Esophagus muscularis mucosa (tissue), 4 donors: ENCODE results near the gene RNU6-1. TPM values are rescaled to one million over a fixed set of nuclear protein-coding genes. Genes with fewer than 3 reads are reported as not detected.
A peak's percentile ranks its signal among the peaks of the same experiment; 100 is the strongest.

ENCODE experiments used
- DNase-seq: peaks from one replicate; pipeline ENCODE4 v3.0.0-alpha.2; 2017; ENCODE audit errors: extremely low spot score
- H3K27ac ChIP-seq, 4 donors: fragments of 200-600 bp; sonication (generic); replicated peaks in 1 of 4; 1 replicate in 3 of 4; 2 replicates in 1 of 4; pipeline ENCODE4 v1.5.1; 2016 to 2019; ENCODE audit warnings: mild to moderate bottlenecking in 1 of 4
- H3K27me3 ChIP-seq, 4 donors: fragments of 200-600 bp; sonication (generic); one replicate each; pipeline versions ENCODE4 v1.5.1 to v1.6.0; 2016 to 2019
- H3K36me3 ChIP-seq, 4 donors: fragments of 200-600 bp; sonication (generic); one replicate each; pipeline ENCODE4 v1.5.1; 2016 to 2019
- H3K4me1 ChIP-seq, 4 donors: fragments of 200-600 bp; sonication (generic); one replicate each; pipeline ENCODE4 v1.5.1; 2016 to 2019
- H3K4me3 ChIP-seq, 4 donors: fragments of 200-600 bp; sonication (generic); 1 replicate in 2 of 4; 2 replicates in 2 of 4; pipeline ENCODE4 v1.5.1; 2016 to 2019; ENCODE audit warnings: mild to moderate bottlenecking in 4 of 4, moderate library complexity in 1 of 4
- H3K9me3 ChIP-seq, 4 donors: fragments of 200-600 bp; sonication (generic); 1 replicate in 3 of 4; 2 replicates in 1 of 4; pipeline ENCODE4 v1.5.1; 2016 to 2019
- CTCF ChIP-seq, 3 experiments: fragments of 200-600 bp in 2 of 3; fragments of 450-650 bp in 1 of 3; sonication (generic) in 2 of 3; IDR thresholded peaks; one replicate each; pipeline ENCODE4 v1.5.1; 2017 to 2019; ENCODE audit warnings: antibody characterized with exemption in 3 of 3, mild to moderate bottlenecking in 2 of 3, moderate library complexity in 1 of 3
- EP300 ChIP-seq: sonication (generic); formaldehyde crosslinking; IDR thresholded peaks from one replicate; pipeline ENCODE4 v1.6.1; 2017; ENCODE audit warnings: antibody characterized with exemption
- POLR2A ChIP-seq: fragments of 450-650 bp; IDR thresholded peaks from one replicate; pipeline ENCODE4 v1.6.1; 2017; ENCODE audit warnings: antibody characterized with exemption, moderate library complexity, mild to moderate bottlenecking, low read depth
- POLR2AphosphoS5 ChIP-seq, 2 donors: sonication (generic); formaldehyde crosslinking; IDR thresholded peaks; one replicate each; pipeline ENCODE4 v1.6.1; 2017; ENCODE audit warnings: antibody characterized with exemption in 2 of 2
- WGBS: methylation state at CpG from one replicate; pipeline ENCODE4 v1.1.5; 2018; 5-methylcytosine and 5-hydroxymethylcytosine counted together
- intact Hi-C: fragments of 100-400 bp; cut with DNase I; formaldehyde crosslinking; loops from one replicate; pipeline ENCODE4 v1.15.1; 2023
- total RNA-seq, 4 donors: library from RNA; depleted of rRNA; stranded (reverse); fragments of >200 nt; gene quantifications; one replicate each; pipeline versions ENCODE4 v1.1.0 to v1.2.1, GENCODE V29; 2016

The RNU6-1 gene
- total RNA-seq, 4 donors from 2014 or later = not detected

GRCh38 chr15:67880651-67881182, 40.9 kb upstream of the RNU6-1 start:
- no peak overlapping the region for H3K4me3 ChIP-seq
- H3K36me3 ChIP-seq = no peaks in the 10 kb centered on the region
- H3K27ac ChIP-seq = no peak overlapping the region
- 78% methylated on average over 3 of the region's 3 CpGs for WGBS
- TF ChIP-seq POLR2AphosphoS5 (IDR thresholded peaks at IDR 0.05) (peak in 1 of 2 donors; percentile 12), POLR2A (no peak)
- peak; percentile 87 for DNase-seq
- H3K4me1 ChIP-seq = peaks cover 14 to 44% (median 35%) of the 10 kb centered on the region in 4 donors
- H3K27me3 ChIP-seq = no peaks in the 10 kb centered on the region
- intact Hi-C loops = no loop called here
- H3K9me3 ChIP-seq = no peaks in the 10 kb centered on the region

- Histone ChIP-seq H3K4me3 (no peak overlapping the region), H3K9me3 (no peaks in the 10 kb centered on the region), H3K4me1 (peaks cover 8 to 33% (median 25%) of the 10 kb centered on the region in 4 donors), H3K27me3 (no peaks in the 10 kb centered on the region), H3K27ac (no peak overlapping the region), H3K36me3 (no peaks in the 10 kb centered on the region)
- TF ChIP-seq POLR2AphosphoS5 (IDR thresholded peaks at IDR 0.05) (no peak), CTCF (IDR thresholded peaks at IDR 0.05) (no peak), EP300 (no peak), POLR2A (no peak)
- WGBS = 94% methylated on average over 11 of the region's 11 CpGs
- peak; percentile 47 for DNase-seq
- intact Hi-C loops = no loop called here
Measured at GRCh38 chr15:67879440-67880129, 39.7 kb upstream of the RNU6-1 start.

- Histone ChIP-seq H3K4me1 (peaks cover under 1 to 24% (median 17%) of the 10 kb centered on the region in 4 donors), H3K27ac (no peak overlapping the region), H3K36me3 (no peaks in the 10 kb centered on the region), H3K27me3 (no peaks in the 10 kb centered on the region), H3K9me3 (peaks cover 0 to 1% (median 0%) of the 10 kb centered on the region in 4 donors), H3K4me3 (no peak overlapping the region)
- TF ChIP-seq POLR2A (no peak), EP300 (no peak), CTCF (IDR thresholded peaks at IDR 0.05) (no peak)
- DNase-seq = peak; percentile 37
- intact Hi-C loops = no loop called here
- 90% methylated on average over 2 of the region's 2 CpGs for WGBS
Measured at GRCh38 chr15:67878712-67879206, 38.9 kb upstream of the RNU6-1 start.

- Histone ChIP-seq H3K4me3 (no peak overlapping the region), H3K27me3 (no peaks in the 10 kb centered on the region), H3K36me3 (no peaks in the 10 kb centered on the region), H3K4me1 (no peaks in the 10 kb centered on the region), H3K9me3 (peaks cover 0 to 8% (median 0%) of the 10 kb centered on the region in 4 donors), H3K27ac (no peak overlapping the region)
- WGBS = 92% methylated on average over 3 of the region's 3 CpGs
- intact Hi-C loops = no loop called here
- peak; percentile 70 for DNase-seq
- no peak for TF ChIP-seq POLR2A
- no peak for TF ChIP-seq CTCF (IDR thresholded peaks at IDR 0.05)
- no peak for TF ChIP-seq EP300
Measured at GRCh38 chr15:67873777-67874176, 33.9 kb upstream of the RNU6-1 start.

GRCh38 chr15:67870868-67871408, 31.1 kb upstream of the RNU6-1 start:
- TF ChIP-seq POLR2AphosphoS5 (IDR thresholded peaks at IDR 0.05) = no peak
- no peak for TF ChIP-seq POLR2A
- TF ChIP-seq EP300 = no peak
- no peak for TF ChIP-seq CTCF (IDR thresholded peaks at IDR 0.05)
- Histone ChIP-seq H3K4me1 (peaks cover 0 to under 1% (median 0%) of the 10 kb centered on the region in 4 donors), H3K36me3 (no peaks in the 10 kb centered on the region), H3K27ac (no peak overlapping the region), H3K27me3 (no peaks in the 10 kb centered on the region), H3K9me3 (peaks cover 0 to 8% (median 0%) of the 10 kb centered on the region in 4 donors), H3K4me3 (no peak overlapping the region)
- intact Hi-C loops = no loop called here
- no peak for DNase-seq
